Measurements from ENCODE around the gene CLSTN2. TPM values are rescaled to one million over a fixed set of nuclear protein-coding genes. Genes with fewer than 3 reads are reported as not detected.

CLSTN2 gene
- polyA plus RNA-seq, 1 donor from 2014 or later, result not detected

DNA sequence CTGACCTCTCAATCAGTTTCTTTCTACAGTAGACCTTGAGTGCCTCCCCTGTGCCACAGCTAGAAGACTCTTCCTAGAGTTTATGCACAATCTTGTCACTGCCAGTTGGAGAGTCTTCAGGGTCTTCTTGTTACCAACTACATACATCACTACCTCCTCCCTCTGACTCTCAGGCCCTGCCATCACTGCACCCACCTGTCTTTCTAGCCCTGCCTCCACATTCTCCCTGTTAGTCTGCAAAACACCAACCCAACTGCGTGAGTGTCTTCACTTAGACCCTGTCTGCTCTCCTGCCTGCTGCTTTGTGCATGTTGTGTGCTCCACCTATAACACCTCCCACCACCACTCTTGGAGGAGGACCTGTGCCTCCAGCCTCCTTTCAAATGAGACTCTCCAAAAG, 34.4 kb downstream of the CLSTN2 start:
- H3K36me3 Mint-ChIP-seq, result no peaks in the 10 kb centered on the region
- H3K4me3 Mint-ChIP-seq, result no peak overlapping the region
- peaks cover 4% of the 10 kb centered on the region for H3K27me3 Mint-ChIP-seq
- peaks cover 0 to 5% (median 1%) of the 10 kb centered on the region in 3 donors for H3K9me3 Mint-ChIP-seq
- peaks cover 0 to under 1% (median 0%) of the 10 kb centered on the region in 3 donors for H3K4me1 Mint-ChIP-seq
- H3K27ac Mint-ChIP-seq, result no peak overlapping the region

DNA sequence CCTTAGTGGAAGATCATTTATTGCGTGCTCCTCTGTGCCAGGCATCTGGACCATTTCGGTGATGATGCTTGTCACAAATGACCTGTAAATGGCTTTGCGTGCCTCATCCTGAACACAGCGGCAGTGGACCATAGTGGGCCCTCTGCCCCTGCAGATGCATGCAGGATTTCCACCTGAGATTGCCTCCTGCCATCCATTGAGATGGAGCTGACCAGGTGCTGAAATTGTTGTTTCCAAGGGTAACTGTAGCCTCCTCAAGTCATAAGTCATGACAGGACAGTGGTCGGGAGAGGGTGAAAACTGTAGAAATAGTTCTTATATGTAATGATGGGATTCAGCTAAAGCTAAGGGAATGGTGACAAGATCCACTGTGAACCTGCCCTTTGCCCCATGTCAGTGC, 35.5 kb downstream of the CLSTN2 start:
- Mint-ChIP-seq H3K4me3 (no peak overlapping the region), H3K4me1 (no peaks in the 10 kb centered on the region)

DNA sequence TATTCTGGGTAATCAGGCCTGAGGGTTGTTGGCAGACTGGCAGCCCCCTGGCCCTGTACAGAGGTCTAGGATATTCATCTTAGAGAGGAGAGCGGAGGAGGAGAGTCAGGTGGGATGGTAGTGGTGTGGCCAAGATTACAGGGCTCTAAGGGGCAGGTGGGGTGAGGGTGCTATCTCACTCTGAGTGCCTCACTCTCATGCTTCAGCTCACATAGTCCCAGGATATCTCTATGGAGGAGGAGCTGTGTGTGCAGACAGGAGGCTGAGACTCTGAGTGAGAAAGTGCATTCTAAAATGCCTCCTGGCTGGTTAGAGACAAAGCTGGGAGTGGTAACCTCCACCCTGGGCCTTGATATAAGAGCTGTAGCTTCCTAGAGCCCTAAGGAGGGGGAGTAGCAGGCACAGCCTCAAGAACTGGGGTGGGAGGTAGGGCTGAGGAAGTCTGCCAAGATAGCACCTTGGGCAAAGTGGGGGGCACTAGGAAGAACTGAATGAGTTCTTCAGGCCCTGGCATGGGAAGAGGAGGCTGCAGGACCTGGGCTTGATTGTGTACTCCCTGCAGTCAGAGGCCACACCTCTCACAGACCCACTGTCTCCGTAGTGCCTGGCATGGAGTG, 39.9 kb downstream of the CLSTN2 start:
- Mint-ChIP-seq H3K9me3 (no peaks in the 10 kb centered on the region), H3K27ac (no peak overlapping the region), H3K36me3 (no peaks in the 10 kb centered on the region), H3K4me1 (no peaks in the 10 kb centered on the region), H3K4me3 (no peak overlapping the region), H3K27me3 (no peaks in the 10 kb centered on the region)

More for the DNA sequence above, 35.5 kb downstream of the CLSTN2 start:
- H3K36me3 Mint-ChIP-seq, result no peaks in the 10 kb centered on the region
- no peak overlapping the region for H3K27ac Mint-ChIP-seq
- H3K9me3 Mint-ChIP-seq, result peaks cover 0 to 5% (median 1%) of the 10 kb centered on the region in 3 donors
- peaks cover 4% of the 10 kb centered on the region for H3K27me3 Mint-ChIP-seq

DNA sequence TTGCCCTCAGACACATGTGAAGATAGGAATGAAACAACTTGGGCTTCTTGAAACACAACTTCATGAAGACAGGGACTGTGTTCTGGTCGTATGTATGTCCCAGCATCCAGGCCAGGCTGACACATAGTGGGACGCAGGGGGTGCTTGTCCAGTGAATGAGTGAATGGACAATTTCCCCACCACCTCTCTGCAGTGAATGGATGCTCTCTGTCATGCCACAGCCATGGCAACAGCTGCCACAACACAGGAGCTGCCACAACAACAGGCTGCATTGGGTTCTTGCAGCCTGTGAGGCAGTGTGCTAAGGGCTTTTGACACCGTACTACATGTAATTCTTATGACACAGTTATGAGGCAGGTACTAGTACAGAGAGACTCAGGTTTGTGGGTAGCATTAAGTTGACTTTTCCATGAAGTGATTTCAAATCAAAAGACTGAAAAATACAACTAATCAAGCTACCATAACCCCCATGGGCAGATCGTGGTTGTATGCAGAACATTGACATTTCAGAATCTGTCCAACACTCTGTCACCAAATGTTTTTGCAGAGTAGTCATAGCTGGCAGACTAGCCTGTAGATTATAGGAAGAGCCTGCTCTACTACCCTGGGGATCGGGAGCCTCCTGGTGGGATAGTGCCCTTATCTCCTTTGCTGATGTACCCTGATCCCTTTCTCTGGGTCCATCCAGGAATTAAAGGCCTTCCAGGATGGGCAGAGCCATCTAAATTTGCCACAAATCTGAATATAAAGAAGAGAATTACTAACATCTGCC, 40.8 kb downstream of the CLSTN2 start:
- Mint-ChIP-seq H3K4me3 (no peak overlapping the region), H3K9me3 (no peaks in the 10 kb centered on the region), H3K27me3 (no peaks in the 10 kb centered on the region), H3K36me3 (no peaks in the 10 kb centered on the region), H3K27ac (no peak overlapping the region), H3K4me1 (no peaks in the 10 kb centered on the region)

DNA sequence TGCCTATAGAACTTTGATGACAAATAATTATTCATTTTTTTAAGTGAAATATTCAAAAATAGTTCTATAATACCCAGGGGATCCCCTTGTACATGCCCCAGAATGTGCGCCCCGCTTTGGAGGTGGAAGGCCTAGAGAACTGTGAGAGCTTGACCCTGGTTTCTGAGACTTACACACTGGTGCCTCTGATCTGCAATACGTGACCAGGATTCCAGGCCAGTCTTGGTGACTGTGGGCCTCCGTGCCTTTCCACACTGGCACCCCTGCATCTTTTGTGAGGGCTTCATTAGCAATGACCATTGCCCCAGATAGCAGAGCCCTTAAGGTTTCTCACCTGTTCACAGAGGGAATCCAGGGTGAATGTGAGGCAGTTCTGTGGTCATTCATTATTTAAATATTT, 44.0 kb downstream of the CLSTN2 start:
- Mint-ChIP-seq H3K27ac (no peak overlapping the region), H3K36me3 (no peaks in the 10 kb centered on the region), H3K4me1 (no peaks in the 10 kb centered on the region), H3K4me3 (no peak overlapping the region), H3K27me3 (no peaks in the 10 kb centered on the region), H3K9me3 (no peaks in the 10 kb centered on the region)

DNA sequence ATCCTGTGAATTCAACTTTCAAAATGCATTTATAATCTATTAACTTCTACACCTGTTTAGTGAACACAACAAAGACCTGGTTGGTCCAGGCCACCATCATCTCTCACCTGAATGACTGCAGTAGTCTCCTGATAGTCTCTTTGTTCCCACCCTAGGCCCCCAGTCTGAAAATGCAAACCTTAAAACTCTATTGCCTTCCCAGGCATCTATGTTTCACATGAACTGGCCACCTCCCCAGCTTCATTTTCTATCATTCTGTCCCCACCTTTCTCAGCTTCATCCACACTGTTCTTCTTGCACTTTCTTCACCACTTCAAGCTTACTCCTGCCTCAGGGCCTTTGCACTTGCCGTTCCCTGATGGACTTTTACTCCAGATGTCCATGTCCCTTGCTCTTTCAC, 45.0 kb downstream of the CLSTN2 start:
- no peaks in the 10 kb centered on the region for H3K9me3 Mint-ChIP-seq
- no peak overlapping the region for H3K4me3 Mint-ChIP-seq
- H3K27ac Mint-ChIP-seq, result no peak overlapping the region
- no peaks in the 10 kb centered on the region for H3K27me3 Mint-ChIP-seq
- H3K36me3 Mint-ChIP-seq, result no peaks in the 10 kb centered on the region
- H3K4me1 Mint-ChIP-seq, result no peaks in the 10 kb centered on the region

DNA sequence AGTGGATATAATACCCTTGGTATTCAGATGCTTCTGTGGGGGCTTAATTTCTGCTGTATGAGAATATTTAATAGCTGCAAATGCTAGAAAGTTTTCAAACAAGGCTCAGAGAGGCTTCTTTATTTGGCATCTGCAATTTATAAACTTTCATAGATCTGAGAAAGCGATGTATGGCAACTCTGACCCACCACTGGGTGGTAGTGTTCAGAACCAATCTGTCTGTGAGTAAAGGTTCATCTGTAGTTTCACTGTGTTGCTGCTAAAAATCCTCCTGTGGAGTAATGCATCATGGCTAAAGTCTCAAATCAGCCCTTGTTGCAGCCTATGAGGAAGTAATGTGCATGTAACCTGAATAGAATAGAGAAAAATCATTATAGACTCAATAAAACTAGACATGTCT, 47.4 kb downstream of the CLSTN2 start:
- Mint-ChIP-seq H3K36me3 (no peaks in the 10 kb centered on the region), H3K4me3 (no peak overlapping the region), H3K27me3 (no peaks in the 10 kb centered on the region), H3K4me1 (no peaks in the 10 kb centered on the region), H3K9me3 (no peaks in the 10 kb centered on the region), H3K27ac (no peak overlapping the region)

DNA sequence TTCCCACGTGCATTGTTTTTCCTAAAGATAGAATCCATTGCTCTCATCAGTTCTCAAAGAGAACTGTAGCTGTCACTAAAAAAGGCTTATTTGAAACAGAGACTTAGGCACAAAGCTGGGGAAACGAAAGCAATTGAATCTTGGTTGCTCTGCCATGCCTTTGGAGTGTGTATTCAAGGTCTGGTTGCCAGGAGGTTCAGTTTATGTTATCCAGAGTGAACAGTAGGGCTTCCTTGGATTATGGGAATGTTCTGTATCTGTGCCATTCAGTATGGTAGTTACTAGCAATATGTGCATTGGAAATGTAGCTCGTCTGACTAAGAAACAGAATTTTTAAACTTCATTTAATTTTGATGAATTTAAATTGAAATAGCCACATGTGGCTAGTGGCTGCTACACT, 50.6 kb downstream of the CLSTN2 start:
- Mint-ChIP-seq H3K36me3 (no peaks in the 10 kb centered on the region), H3K9me3 (no peaks in the 10 kb centered on the region), H3K27me3 (no peaks in the 10 kb centered on the region), H3K27ac (no peak overlapping the region), H3K4me1 (no peaks in the 10 kb centered on the region), H3K4me3 (no peak overlapping the region)

DNA sequence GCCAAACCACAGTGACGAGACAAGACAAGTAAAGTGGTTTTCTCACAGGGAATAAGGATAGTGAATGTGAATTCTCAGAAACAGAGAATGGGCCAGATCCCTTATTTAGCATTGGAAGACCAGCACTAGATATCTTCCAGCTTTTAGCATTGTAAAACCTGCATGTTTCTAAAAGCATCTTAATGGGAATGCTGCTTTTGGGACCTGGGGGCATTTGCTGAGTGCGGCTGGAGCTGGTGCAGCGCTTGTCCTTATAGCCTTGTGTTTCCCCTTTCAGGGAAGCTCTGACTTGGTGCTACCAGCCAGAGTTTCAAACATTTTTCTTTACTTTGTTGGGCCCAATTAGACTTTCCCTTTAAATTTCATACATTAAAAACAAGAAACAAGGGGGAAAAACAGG, 52.9 kb downstream of the CLSTN2 start:
- Mint-ChIP-seq H3K4me3 (no peak overlapping the region), H3K4me1 (no peaks in the 10 kb centered on the region), H3K36me3 (no peaks in the 10 kb centered on the region), H3K9me3 (peaks cover 0 to 4% (median 0%) of the 10 kb centered on the region in 3 donors), H3K27me3 (no peaks in the 10 kb centered on the region), H3K27ac (no peak overlapping the region)

DNA sequence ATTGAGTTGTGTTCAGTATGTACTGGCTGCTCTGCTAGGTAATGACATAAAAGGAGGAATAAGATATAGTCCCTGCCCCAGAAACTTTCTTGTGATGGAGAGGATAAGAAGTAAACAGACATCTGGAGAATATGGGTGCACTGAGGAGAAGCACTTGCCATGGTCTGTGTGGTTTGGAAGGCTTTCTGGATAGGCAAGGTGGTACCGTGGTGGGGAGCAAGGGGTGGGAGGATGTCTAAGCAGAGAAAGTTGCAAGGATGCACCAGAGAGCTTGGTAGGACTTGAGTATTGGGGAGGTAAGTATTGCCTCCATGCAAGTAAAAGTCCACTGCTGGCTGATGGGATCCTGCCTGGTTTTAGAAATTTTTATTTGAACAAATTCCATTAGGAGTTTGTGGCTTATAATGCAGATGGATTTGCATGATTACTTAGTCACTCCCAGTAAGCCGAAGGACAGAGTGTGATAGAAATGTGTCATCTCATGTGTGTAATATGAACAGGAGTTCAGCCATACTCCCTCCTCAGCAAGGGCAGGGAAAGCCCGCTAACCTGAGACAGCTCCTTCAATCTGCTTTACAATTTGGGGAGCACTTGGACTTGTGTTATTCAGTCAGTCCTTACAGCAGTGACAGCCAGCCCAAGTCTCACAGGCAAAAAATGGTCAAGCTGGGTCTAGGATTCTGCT, 53.6 kb downstream of the CLSTN2 start:
- H3K27me3 Mint-ChIP-seq, result no peaks in the 10 kb centered on the region
- H3K4me1 Mint-ChIP-seq, result no peaks in the 10 kb centered on the region
- no peak overlapping the region for H3K4me3 Mint-ChIP-seq
- no peaks in the 10 kb centered on the region for H3K36me3 Mint-ChIP-seq
- peaks cover 0 to 4% (median 0%) of the 10 kb centered on the region in 3 donors for H3K9me3 Mint-ChIP-seq
- no peak overlapping the region for H3K27ac Mint-ChIP-seq

DNA sequence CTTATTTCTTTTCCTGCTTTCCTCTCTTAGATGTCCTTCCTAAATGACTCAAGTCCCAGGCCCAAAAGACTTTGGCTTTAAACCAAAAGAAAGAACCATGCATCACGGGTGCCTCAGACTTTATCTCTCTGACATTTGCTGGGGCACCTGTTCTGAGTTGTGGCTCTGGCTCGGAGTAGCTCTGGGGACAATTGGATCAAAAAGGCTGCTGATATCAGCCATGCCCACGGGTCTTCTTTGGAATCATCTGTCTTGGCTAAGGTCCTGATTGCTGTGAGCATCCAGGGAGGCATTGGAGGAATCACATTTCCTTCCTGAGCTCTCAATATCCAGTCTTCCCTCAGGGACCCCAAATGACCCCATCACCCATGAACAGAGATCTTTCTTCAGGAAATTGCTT, 59.9 kb downstream of the CLSTN2 start:
- Mint-ChIP-seq H3K36me3 (no peaks in the 10 kb centered on the region), H3K4me1 (no peaks in the 10 kb centered on the region), H3K4me3 (no peak overlapping the region), H3K27ac (no peak overlapping the region), H3K27me3 (peaks cover 3% of the 10 kb centered on the region), H3K9me3 (peaks cover under 1 to 4% (median 2%) of the 10 kb centered on the region in 3 donors)

DNA sequence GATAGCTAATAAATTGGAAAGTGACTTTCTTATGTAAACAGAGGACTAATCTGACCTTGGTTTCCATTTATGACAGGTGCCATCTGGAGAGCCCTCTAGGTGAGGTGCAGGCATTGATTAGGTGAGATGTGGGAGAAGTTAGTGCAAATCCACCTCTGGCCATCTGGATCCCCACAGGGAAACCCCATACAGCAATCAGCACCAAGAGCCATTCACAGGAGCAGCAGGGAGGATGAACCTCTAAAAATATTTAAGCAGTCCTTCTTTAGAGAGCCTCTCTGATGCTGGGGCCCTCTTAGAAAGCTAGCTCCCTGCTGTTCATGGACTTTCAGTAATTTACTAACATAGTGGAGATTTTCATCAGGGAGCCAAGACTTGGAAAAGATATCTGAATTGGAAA, 69.3 kb downstream of the CLSTN2 start:
- Mint-ChIP-seq H3K27ac (no peak overlapping the region), H3K4me1 (no peaks in the 10 kb centered on the region), H3K9me3 (peaks cover 0 to 3% (median 1%) of the 10 kb centered on the region in 3 donors), H3K4me3 (no peak overlapping the region), H3K27me3 (peaks cover 6% of the 10 kb centered on the region), H3K36me3 (no peaks in the 10 kb centered on the region)

DNA sequence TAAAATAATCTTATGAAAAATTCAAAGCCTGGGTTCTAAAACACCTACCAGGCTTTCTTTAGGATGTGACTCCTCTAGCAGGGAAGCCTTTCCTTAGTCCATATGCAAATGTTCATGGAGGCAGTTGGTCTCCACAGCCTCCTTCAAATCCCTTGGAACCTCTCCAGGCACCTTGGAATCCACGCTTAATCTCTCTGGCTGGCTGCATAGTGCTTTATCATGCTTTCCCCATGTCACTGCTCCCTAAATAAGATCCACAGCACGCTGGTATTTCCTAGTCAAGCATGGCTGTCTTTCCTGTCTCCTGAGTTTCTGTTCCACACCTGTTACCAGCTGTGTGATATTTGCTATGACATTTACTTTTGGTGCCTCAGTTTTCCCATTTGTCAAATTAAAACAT, 71.3 kb downstream of the CLSTN2 start:
- H3K27ac Mint-ChIP-seq, result no peak overlapping the region
- no peak overlapping the region for H3K4me3 Mint-ChIP-seq
- no peaks in the 10 kb centered on the region for H3K36me3 Mint-ChIP-seq
- no peaks in the 10 kb centered on the region for H3K9me3 Mint-ChIP-seq
- no peaks in the 10 kb centered on the region for H3K4me1 Mint-ChIP-seq
- H3K27me3 Mint-ChIP-seq, result peaks cover 6% of the 10 kb centered on the region

DNA sequence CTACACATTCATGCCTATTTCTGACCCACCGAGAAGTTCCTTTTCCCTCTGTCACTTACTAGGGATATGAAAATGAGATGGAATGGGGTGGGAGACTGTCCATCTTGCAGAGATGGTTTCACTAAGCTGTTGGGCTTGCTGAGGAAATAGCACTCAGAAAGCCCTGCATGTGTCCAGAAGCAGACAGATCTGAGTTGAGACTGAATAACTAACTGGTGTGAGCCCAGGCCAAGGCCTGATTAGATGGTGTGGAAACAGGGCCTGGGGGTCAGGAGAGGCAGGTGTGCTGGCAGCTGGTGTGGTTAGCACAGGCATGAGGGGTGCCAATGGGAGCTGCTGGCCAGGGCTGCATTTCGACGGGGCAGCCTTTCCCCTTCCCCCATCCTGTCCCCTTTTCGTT, 72.1 kb downstream of the CLSTN2 start:
- H3K27ac Mint-ChIP-seq, result no peak overlapping the region
- H3K27me3 Mint-ChIP-seq, result peaks cover 8% of the 10 kb centered on the region
- H3K4me3 Mint-ChIP-seq, result no peak overlapping the region
- no peaks in the 10 kb centered on the region for H3K9me3 Mint-ChIP-seq
- no peaks in the 10 kb centered on the region for H3K36me3 Mint-ChIP-seq
- H3K4me1 Mint-ChIP-seq, result no peaks in the 10 kb centered on the region

DNA sequence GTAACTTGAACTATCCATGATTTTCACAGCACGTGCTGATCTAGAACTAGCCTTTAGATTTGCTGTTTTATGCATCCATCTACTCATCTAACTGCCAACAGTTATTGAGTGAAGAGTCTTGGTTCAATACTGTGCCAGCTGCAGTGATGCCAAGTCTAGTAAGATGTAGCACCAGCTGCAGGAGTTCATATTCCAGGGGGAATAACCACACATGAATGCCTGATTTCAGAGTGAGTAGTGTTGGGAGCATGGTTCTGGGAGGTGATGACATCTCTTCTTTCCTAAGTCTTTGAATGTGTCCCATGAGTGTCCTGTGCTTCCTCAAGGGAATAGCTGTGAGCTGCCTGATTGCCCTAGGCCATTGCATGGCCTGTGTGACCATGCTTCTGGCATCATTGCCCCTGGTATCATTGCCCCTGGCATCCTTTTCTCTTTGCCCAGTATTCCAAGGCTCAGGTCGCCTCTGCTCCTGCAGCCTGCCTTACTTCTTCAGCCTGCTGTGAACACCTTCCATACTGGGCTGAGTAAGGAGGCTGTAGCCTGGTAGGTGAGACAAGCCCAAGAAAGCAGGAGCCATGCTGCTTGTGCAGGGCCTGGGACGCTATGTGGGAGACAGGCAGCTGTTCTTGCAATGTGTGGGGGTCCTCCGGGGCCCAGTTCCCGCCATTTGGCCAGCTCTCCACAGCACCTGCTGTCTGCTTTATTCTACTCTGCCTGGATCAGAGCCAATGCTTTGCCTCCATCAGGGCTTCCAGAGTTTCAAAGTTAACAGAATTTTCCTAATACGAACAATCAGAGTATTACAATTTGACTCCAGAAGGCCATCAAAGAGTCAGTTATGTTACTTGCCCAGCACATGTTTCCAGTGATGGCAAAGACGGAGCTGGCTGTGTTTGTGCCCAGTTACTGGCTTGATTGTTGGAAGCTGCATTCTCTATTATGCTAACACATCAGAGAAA, 73.2 kb downstream of the CLSTN2 start:
- Mint-ChIP-seq H3K4me3 (no peak overlapping the region), H3K27ac (no peak overlapping the region), H3K9me3 (no peaks in the 10 kb centered on the region), H3K27me3 (peaks cover 8% of the 10 kb centered on the region), H3K36me3 (no peaks in the 10 kb centered on the region), H3K4me1 (no peaks in the 10 kb centered on the region)
